Measurements from ENCODE around the gene DOP1A.

The DOP1A gene

GRCh38 chr6:83193747-83194566, 126.5 kb downstream of the DOP1A start:
- DNase-seq (ENCODE audit: low read depth) = peak; percentile 24
- no peak for TF ChIP-seq CTCF (IDR thresholded peaks at IDR 0.05; ENCODE audit: insufficient read depth, low read depth, low read length, missing control alignments)
- peak overlapping the region; percentile 96 for H3K4me3 ChIP-seq (ENCODE audit: low read depth, low read length)

GRCh38 chr6:83198486-83199172, 131.2 kb downstream of the DOP1A start:
- TF ChIP-seq CTCF (IDR thresholded peaks at IDR 0.05; ENCODE audit: insufficient read depth, low read depth, low read length, missing control alignments) = no peak
- H3K4me3 ChIP-seq (ENCODE audit: low read depth, low read length) = no peak overlapping the region
- DNase-seq (ENCODE audit: low read depth) = no peak

GRCh38 chr6:83199173-83199862, 131.8 kb downstream of the DOP1A start:
- no peak for TF ChIP-seq CTCF (IDR thresholded peaks at IDR 0.05; ENCODE audit: insufficient read depth, low read depth, low read length, missing control alignments)
- H3K4me3 ChIP-seq (ENCODE audit: low read depth, low read length) = no peak overlapping the region

GRCh38 chr6:83199863-83200225, 132.4 kb downstream of the DOP1A start:
- no peak for TF ChIP-seq CTCF (IDR thresholded peaks at IDR 0.05; ENCODE audit: insufficient read depth, low read depth, low read length, missing control alignments)
- no peak for DNase-seq (ENCODE audit: low read depth)
- no peak overlapping the region for H3K4me3 ChIP-seq (ENCODE audit: low read depth, low read length)

More at GRCh38 chr6:83199173-83199862, 131.8 kb downstream of the DOP1A start:
- DNase-seq (ENCODE audit: low read depth) = peak; percentile 18

GRCh38 chr6:83202031-83202430, 134.6 kb downstream of the DOP1A start:
- DNase-seq (ENCODE audit: low read depth) = no peak
- TF ChIP-seq CTCF (IDR thresholded peaks at IDR 0.05; ENCODE audit: insufficient read depth, low read depth, low read length, missing control alignments) = no peak
- no peak overlapping the region for H3K4me3 ChIP-seq (ENCODE audit: low read depth, low read length)

GRCh38 chr6:83215131-83216047, 147.9 kb downstream of the DOP1A start:
- peak; percentile 80 for DNase-seq (ENCODE audit: low read depth)
- no peak overlapping the region for H3K4me3 ChIP-seq (ENCODE audit: low read depth, low read length)
- TF ChIP-seq CTCF (IDR thresholded peaks at IDR 0.05; ENCODE audit: insufficient read depth, low read depth, low read length, missing control alignments) = peak; percentile 78

Data from GM12865 (cell line).